ENCODE measurements around the gene TRIM50. TPM values are rescaled to one million over a fixed set of nuclear protein-coding genes. Genes with fewer than 3 reads are reported as not detected.
"Not testable (repeated sequence)": the region's sequence is repeated elsewhere in the genome, so short reads cannot be mapped to it uniquely, and the experiment has no call there.

TRIM50 gene
- total RNA-seq, result not detected in 2 replicates

GRCh38 chr7:73327922-73328321, at the start of gene TRIM50, which contains the start of gene FKBP6:
Gene TRIM50, minus strand, starts transcription at chr7:73328082. Its CDS starts 3,295 bp downstream, at chr7:73324787.
Gene FKBP6, plus strand, starts transcription at chr7:73328161. Its CDS starts 268 bp downstream, at chr7:73328429.
- intact Hi-C loops (cut with micrococcal nuclease), result not testable (repeated sequence)

- intact Hi-C loops (cut with micrococcal nuclease), result no loop called here
These were observed 49.0 kb upstream of the TRIM50 start for GRCh38 chr7:73376671-73377412.

- intact Hi-C loops (cut with micrococcal nuclease), result not testable (repeated sequence)
These were observed 48.4 kb upstream of the TRIM50 start for GRCh38 chr7:73376262-73376661.

- intact Hi-C loops (cut with micrococcal nuclease), result no loop called here
These were observed 45.9 kb upstream of the TRIM50 start for GRCh38 chr7:73373741-73374140.

- intact Hi-C loops (cut with micrococcal nuclease), result no loop called here
These were observed 41.7 kb upstream of the TRIM50 start for GRCh38 chr7:73369622-73370021.

- intact Hi-C loops (cut with micrococcal nuclease), result no loop called here
These were observed 41.1 kb upstream of the TRIM50 start for GRCh38 chr7:73369009-73369408.

- intact Hi-C loops (cut with micrococcal nuclease), result no loop called here
These were observed 39.1 kb upstream of the TRIM50 start for GRCh38 chr7:73366990-73367389.

- intact Hi-C loops (cut with micrococcal nuclease), result no loop called here
These were observed 38.2 kb upstream of the TRIM50 start for GRCh38 chr7:73366127-73366526.

- intact Hi-C loops (cut with micrococcal nuclease), result no loop called here
These were observed 36.3 kb upstream of the TRIM50 start for GRCh38 chr7:73364006-73364728.

- intact Hi-C loops (cut with micrococcal nuclease), result no loop called here
These were observed 35.5 kb upstream of the TRIM50 start for GRCh38 chr7:73363225-73364005.

- intact Hi-C loops (cut with micrococcal nuclease), result not testable (repeated sequence)
These were observed 32.7 kb upstream of the TRIM50 start for GRCh38 chr7:73360590-73360989.

- intact Hi-C loops (cut with micrococcal nuclease), result no loop called here
These were observed 32.0 kb upstream of the TRIM50 start for GRCh38 chr7:73359746-73360375.

GRCh38 chr7:73359306-73359705, 31.4 kb upstream of the TRIM50 start:
- intact Hi-C loops (cut with micrococcal nuclease), result no loop called here

- intact Hi-C loops (cut with micrococcal nuclease), result no loop called here
These were observed 30.9 kb upstream of the TRIM50 start for GRCh38 chr7:73358590-73359275.

- intact Hi-C loops (cut with micrococcal nuclease), result no loop called here
These were observed 28.3 kb upstream of the TRIM50 start for GRCh38 chr7:73356159-73356558.

GRCh38 chr7:73354821-73355220, 26.9 kb upstream of the TRIM50 start:
- intact Hi-C loops (cut with micrococcal nuclease), result no loop called here

GRCh38 chr7:73354196-73354595, 26.3 kb upstream of the TRIM50 start:
- intact Hi-C loops (cut with micrococcal nuclease), result no loop called here

GRCh38 chr7:73353243-73353642, 25.4 kb upstream of the TRIM50 start:
- intact Hi-C loops (cut with micrococcal nuclease), result no loop called here

- intact Hi-C loops (cut with micrococcal nuclease), result no loop called here
These were observed 24.9 kb upstream of the TRIM50 start for GRCh38 chr7:73352784-73353183.

- intact Hi-C loops (cut with micrococcal nuclease), result no loop called here
These were observed 23.7 kb upstream of the TRIM50 start for GRCh38 chr7:73351447-73352167.

Measured in T-helper 1 cell treated with Interleukin-12 subunit alpha and Interleukin-12 subunit beta and Interleukin-4 antibody, amounts not matched to agents 30 ng/mL and 1 ng/mL, for 36 hours (primary cell).